Breast epithelium (tissue), 4 donors: ENCODE results near the gene USP6NL. TPM values are rescaled to one million over a fixed set of nuclear protein-coding genes. Genes with fewer than 3 reads are reported as not detected.

ENCODE experiments used
- DNase-seq, 2 donors: peaks; one replicate each; pipeline ENCODE4 v3.0.0-alpha.2; 2019; ENCODE audit warnings: low spot score in 2 of 2
- H3K27ac ChIP-seq, 2 donors: fragments of 200-600 bp; sonication (generic) in 1 of 2; one replicate each; pipeline ENCODE4 v1.5.1; 2016 to 2019; ENCODE audit warnings: mild to moderate bottlenecking in 1 of 2
- H3K27me3 ChIP-seq, 2 donors: fragments of 200-600 bp; sonication (generic) in 1 of 2; one replicate each; pipeline versions ENCODE4 v1.5.1 to v1.6.0; 2017 to 2019; ENCODE audit warnings: control low read depth in 1 of 2, mild to moderate bottlenecking in 1 of 2
- H3K36me3 ChIP-seq: fragments of 200-600 bp; one replicate; pipeline ENCODE4 v1.5.1; 2019
- H3K4me1 ChIP-seq, 2 donors: fragments of 200-600 bp; sonication (generic); one replicate each; pipeline ENCODE4 v1.5.1; 2016 to 2019; ENCODE audit warnings: control low read depth in 1 of 2
- H3K4me3 ChIP-seq, 3 donors: fragments of 200-600 bp; sonication (generic); 1 replicate in 2 of 3; 2 replicates in 1 of 3; pipeline ENCODE4 v1.5.1; 2016 to 2019; ENCODE audit warnings: mild to moderate bottlenecking in 3 of 3, moderate library complexity in 2 of 3
- H3K9me3 ChIP-seq, 2 donors: fragments of 200-600 bp; sonication (generic) in 1 of 2; one replicate each; pipeline ENCODE4 v1.5.1; 2016 to 2019; ENCODE audit warnings: control low read depth in 1 of 2
- POLR2A ChIP-seq: fragments of 450-650 bp; IDR thresholded peaks from one replicate; pipeline ENCODE4 v1.6.1; 2016; ENCODE audit warnings: antibody characterized with exemption, mild to moderate bottlenecking, moderate library complexity
- POLR2AphosphoS5 ChIP-seq, 3 donors: sonication (generic); formaldehyde crosslinking; IDR thresholded peaks; one replicate each; pipeline ENCODE4 v1.6.1; 2017; ENCODE audit warnings: antibody characterized with exemption in 3 of 3
- intact Hi-C: fragments of 100-400 bp; cut with DNase I; formaldehyde crosslinking; loops from one replicate; pipeline ENCODE4 v1.15.1; 2023; ENCODE audit warnings: low total_unique reads
- total RNA-seq, 3 donors: library from RNA; depleted of rRNA; stranded (reverse); fragments of >200 nt; gene quantifications; one replicate each; pipeline ENCODE4 v1.1.0, GENCODE V29; 2016
- TF ChIP-seq, protein P1 (sequence below), 3 donors: fragments of 450-650 bp; IDR thresholded peaks; one replicate each; pipeline ENCODE4 v1.5.1; 2016 to 2017; ENCODE audit warnings: antibody characterized with exemption in 3 of 3, mild to moderate bottlenecking in 3 of 3, moderate library complexity in 3 of 3

USP6NL gene
- total RNA-seq, 3 donors from 2014 or later: 13.8 to 28.7 (median 19.7) TPM

DNA sequence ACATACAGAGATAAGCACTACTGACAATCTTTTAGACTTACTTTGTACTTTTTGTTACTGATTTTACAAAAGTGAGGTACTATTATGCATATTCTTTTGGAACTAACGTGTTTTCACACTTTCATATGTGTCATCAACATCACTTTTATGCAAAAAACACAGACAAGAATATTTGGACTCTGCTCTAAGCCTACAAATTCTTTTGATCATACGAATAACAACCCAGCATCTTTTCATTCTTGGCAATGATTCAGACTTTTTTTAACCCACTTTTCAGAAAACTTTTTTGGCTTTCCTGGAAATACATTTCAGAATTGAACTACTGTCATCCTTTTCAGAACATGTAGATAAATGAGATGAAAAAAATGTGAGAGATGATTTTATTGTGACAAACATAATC lies 30.2 kb downstream of the USP6NL start:
- no peak overlapping the region for H3K27ac ChIP-seq
- no peak for TF ChIP-seq POLR2AphosphoS5 (IDR thresholded peaks at IDR 0.05)
- TF ChIP-seq, protein P1, sequence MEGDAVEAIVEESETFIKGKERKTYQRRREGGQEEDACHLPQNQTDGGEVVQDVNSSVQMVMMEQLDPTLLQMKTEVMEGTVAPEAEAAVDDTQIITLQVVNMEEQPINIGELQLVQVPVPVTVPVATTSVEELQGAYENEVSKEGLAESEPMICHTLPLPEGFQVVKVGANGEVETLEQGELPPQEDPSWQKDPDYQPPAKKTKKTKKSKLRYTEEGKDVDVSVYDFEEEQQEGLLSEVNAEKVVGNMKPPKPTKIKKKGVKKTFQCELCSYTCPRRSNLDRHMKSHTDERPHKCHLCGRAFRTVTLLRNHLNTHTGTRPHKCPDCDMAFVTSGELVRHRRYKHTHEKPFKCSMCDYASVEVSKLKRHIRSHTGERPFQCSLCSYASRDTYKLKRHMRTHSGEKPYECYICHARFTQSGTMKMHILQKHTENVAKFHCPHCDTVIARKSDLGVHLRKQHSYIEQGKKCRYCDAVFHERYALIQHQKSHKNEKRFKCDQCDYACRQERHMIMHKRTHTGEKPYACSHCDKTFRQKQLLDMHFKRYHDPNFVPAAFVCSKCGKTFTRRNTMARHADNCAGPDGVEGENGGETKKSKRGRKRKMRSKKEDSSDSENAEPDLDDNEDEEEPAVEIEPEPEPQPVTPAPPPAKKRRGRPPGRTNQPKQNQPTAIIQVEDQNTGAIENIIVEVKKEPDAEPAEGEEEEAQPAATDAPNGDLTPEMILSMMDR (IDR thresholded peaks at IDR 0.05): no peak
- TF ChIP-seq POLR2A: no peak
- DNase-seq: no peak
- no peaks in the 10 kb centered on the region for H3K9me3 ChIP-seq
- no peaks in the 10 kb centered on the region for H3K36me3 ChIP-seq
- H3K27me3 ChIP-seq: no peaks in the 10 kb centered on the region
- H3K4me1 ChIP-seq: no peaks in the 10 kb centered on the region
- intact Hi-C loops: loop anchor here (5.0 kb wide), 1 partner anchor 179 kb away; no protein-coding TSS in a partner anchor
- no peak overlapping the region for H3K4me3 ChIP-seq

DNA sequence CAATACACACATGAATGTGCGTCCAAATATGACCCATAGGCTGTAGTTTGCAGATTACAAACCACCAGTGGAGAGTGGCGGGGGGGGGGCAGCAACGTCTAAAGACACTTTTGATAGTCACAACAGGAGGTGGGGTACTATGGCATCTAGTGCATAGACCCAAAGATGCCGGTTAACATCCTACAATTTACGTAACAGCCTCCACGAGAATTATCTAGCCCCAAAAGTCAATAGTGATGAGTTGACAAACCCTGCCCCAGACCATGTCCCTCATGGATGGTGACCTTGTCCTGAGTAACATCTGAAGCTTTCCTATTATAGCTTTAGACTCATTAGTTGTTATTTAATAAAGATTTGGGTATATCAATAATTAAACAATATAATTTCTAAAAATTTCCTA lies 31.6 kb downstream of the USP6NL start:
- no peak for DNase-seq
- Histone ChIP-seq H3K27ac (no peak overlapping the region), H3K4me1 (no peaks in the 10 kb centered on the region), H3K36me3 (no peaks in the 10 kb centered on the region), H3K27me3 (no peaks in the 10 kb centered on the region), H3K9me3 (no peaks in the 10 kb centered on the region), H3K4me3 (no peak overlapping the region)
- TF ChIP-seq POLR2AphosphoS5 (IDR thresholded peaks at IDR 0.05) (no peak), POLR2A (no peak)
- TF ChIP-seq, protein P1 (IDR thresholded peaks at IDR 0.05): no peak
- intact Hi-C loops: loop anchor here (5.0 kb wide), 1 partner anchor 178 kb away; no protein-coding TSS in a partner anchor

DNA sequence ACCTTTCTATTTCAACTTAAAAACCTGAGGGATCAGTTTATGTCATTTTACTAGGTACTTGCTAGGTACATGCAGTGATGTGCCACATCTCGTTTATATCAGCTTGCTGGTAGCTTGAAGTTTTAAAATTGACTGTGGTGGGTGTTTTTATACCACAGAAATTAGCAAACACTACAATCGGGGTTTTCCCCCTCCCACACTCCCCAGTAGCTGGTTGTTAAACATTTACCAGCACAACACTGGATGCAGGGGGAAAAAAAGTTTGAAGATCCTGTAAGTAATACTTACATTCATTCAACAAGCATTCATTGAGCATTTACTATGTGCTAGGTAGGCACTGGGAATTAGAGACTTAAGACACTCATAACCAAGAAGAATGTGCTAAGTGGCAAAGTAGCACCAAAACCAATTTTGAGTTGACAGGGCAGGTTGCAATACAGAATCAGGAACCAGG lies 32.6 kb downstream of the USP6NL start:
- Histone ChIP-seq H3K4me3 (no peak overlapping the region), H3K27me3 (no peaks in the 10 kb centered on the region), H3K36me3 (no peaks in the 10 kb centered on the region), H3K27ac (no peak overlapping the region), H3K4me1 (no peaks in the 10 kb centered on the region), H3K9me3 (no peaks in the 10 kb centered on the region)
- DNase-seq: no peak
- TF ChIP-seq POLR2A (no peak), POLR2AphosphoS5 (IDR thresholded peaks at IDR 0.05) (no peak)
- TF ChIP-seq, protein P1 (IDR thresholded peaks at IDR 0.05): no peak
- intact Hi-C loops: no loop called here

DNA sequence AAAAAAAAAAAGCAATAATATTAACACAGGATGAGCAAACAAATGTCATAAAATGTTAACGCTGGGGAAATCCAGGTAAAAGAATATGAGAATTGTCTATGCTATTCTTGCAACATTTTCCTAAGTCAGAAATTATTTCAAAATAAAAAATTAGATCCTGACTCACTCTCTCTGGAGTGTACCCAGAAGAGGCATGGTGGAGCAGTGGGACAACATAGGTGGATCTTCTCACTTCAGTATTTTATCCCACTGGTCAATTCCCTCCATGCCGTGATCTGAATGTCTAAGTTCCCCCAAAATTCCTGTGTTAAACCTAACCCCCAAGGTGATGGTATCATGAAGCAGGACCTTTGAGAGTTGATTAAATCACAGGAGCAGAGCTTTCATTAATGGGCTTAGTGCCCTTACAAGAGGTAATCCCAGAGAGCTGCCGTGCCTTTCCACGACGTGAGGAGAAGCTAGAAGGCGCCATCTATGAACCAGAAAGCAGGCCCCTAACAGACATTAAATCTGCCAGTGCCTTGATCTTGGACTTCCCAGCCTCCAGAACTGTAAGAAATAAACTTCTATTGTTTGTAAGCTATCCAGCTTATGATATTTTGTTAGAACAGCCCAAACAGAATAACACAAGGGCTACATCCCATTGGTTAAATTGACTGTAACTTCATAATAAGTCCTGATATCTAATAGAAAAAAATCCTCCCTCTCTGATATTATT lies 35.2 kb downstream of the USP6NL start:
- H3K4me3 ChIP-seq: no peak overlapping the region
- H3K27ac ChIP-seq: no peak overlapping the region
- no peak for DNase-seq
- no peaks in the 10 kb centered on the region for H3K4me1 ChIP-seq
- H3K36me3 ChIP-seq: no peaks in the 10 kb centered on the region
- TF ChIP-seq POLR2AphosphoS5 (IDR thresholded peaks at IDR 0.05): no peak
- TF ChIP-seq, protein P1 (IDR thresholded peaks at IDR 0.05): no peak
- TF ChIP-seq POLR2A: no peak
- no peaks in the 10 kb centered on the region for H3K9me3 ChIP-seq
- intact Hi-C loops: no loop called here
- no peaks in the 10 kb centered on the region for H3K27me3 ChIP-seq

DNA sequence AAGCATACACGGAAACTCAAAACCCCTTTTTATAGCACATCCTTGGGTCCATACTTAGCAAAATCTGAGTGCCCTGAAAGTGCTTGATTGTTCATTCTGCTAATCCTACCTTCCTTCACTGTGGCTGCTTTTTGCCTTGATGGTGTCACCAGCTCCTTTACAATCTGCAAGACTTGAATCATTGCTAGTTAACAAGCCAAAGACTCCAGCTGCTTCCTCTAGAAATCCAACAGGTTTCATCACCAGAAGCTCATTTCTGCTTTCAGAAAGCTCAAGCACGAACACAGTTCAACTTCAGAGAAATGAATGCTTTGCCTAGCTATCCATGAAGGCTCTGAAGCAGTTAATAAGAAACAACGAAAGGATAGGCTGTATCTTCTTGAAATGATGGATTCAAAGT lies 38.0 kb downstream of the USP6NL start:
- no peak overlapping the region for H3K27ac ChIP-seq
- H3K36me3 ChIP-seq: no peaks in the 10 kb centered on the region
- H3K4me1 ChIP-seq: no peaks in the 10 kb centered on the region
- no peaks in the 10 kb centered on the region for H3K27me3 ChIP-seq
- intact Hi-C loops: no loop called here
- DNase-seq: no peak
- no peak for TF ChIP-seq POLR2A
- no peak for TF ChIP-seq POLR2AphosphoS5 (IDR thresholded peaks at IDR 0.05)
- TF ChIP-seq, protein P1 (IDR thresholded peaks at IDR 0.05): no peak
- no peaks in the 10 kb centered on the region for H3K9me3 ChIP-seq
- H3K4me3 ChIP-seq: no peak overlapping the region
